Measurements from ENCODE around the gene GALNT5. TPM values are rescaled to one million over a fixed set of nuclear protein-coding genes. Genes with fewer than 3 reads are reported as not detected.

The GALNT5 gene
- total and polyA plus RNA-seq, 2 experiments from 2014 or later, result 1.8 to 2.0 TPM

- no peaks in the 10 kb centered on the region for H3K27me3 ChIP-seq
- H3K9me3 ChIP-seq (ENCODE audit: low read depth), result no peaks in the 10 kb centered on the region
- H3K36me3 ChIP-seq, result no peaks in the 10 kb centered on the region
- no peak for DNase-seq (ENCODE audit: low read depth in 1 of 2, low spot score in 1 of 2)
- H3K27ac ChIP-seq, result no peak overlapping the region
- no peak for TF ChIP-seq CTCF (IDR thresholded peaks at IDR 0.05; ENCODE audit: low read depth, low read length)
- H3K4me3 ChIP-seq, result no peak overlapping the region
- peaks cover 3% of the 10 kb centered on the region for H3K4me1 ChIP-seq (ENCODE audit: low read depth)
Measured at GRCh38 chr2:157309878-157310277, 52.4 kb downstream of the GALNT5 start.

GRCh38 chr2:157311706-157312105, 54.2 kb downstream of the GALNT5 start:
- Histone ChIP-seq H3K9me3 (ENCODE audit: low read depth) (no peaks in the 10 kb centered on the region), H3K27ac (no peak overlapping the region), H3K36me3 (no peaks in the 10 kb centered on the region), H3K4me1 (ENCODE audit: low read depth) (peaks cover under 1% of the 10 kb centered on the region), H3K4me3 (no peak overlapping the region), H3K27me3 (no peaks in the 10 kb centered on the region)
- no peak for TF ChIP-seq CTCF (IDR thresholded peaks at IDR 0.05; ENCODE audit: low read depth, low read length)
- DNase-seq (ENCODE audit: low read depth in 1 of 2, low spot score in 1 of 2), result no peak

- no peaks in the 10 kb centered on the region for H3K27me3 ChIP-seq
- no peaks in the 10 kb centered on the region for H3K36me3 ChIP-seq
- H3K4me1 ChIP-seq (ENCODE audit: low read depth), result no peaks in the 10 kb centered on the region
- H3K9me3 ChIP-seq (ENCODE audit: low read depth), result no peaks in the 10 kb centered on the region
- no peak for DNase-seq (ENCODE audit: low read depth in 1 of 2, low spot score in 1 of 2)
- no peak overlapping the region for H3K4me3 ChIP-seq
- no peak for TF ChIP-seq CTCF (IDR thresholded peaks at IDR 0.05; ENCODE audit: low read depth, low read length)
- no peak overlapping the region for H3K27ac ChIP-seq
Measured at GRCh38 chr2:157312866-157313486, 55.5 kb downstream of the GALNT5 start.

GRCh38 chr2:157315901-157316300, 58.4 kb downstream of the GALNT5 start:
- Histone ChIP-seq H3K27me3 (no peaks in the 10 kb centered on the region), H3K9me3 (ENCODE audit: low read depth) (no peaks in the 10 kb centered on the region), H3K4me3 (no peak overlapping the region), H3K27ac (no peak overlapping the region), H3K36me3 (no peaks in the 10 kb centered on the region), H3K4me1 (ENCODE audit: low read depth) (no peaks in the 10 kb centered on the region)
- DNase-seq (ENCODE audit: low read depth in 1 of 2, low spot score in 1 of 2), result no peak
- no peak for TF ChIP-seq CTCF (IDR thresholded peaks at IDR 0.05; ENCODE audit: low read depth, low read length)

GRCh38 chr2:157318884-157319283, 61.4 kb downstream of the GALNT5 start:
- no peak overlapping the region for H3K27ac ChIP-seq
- DNase-seq (ENCODE audit: low read depth in 1 of 2, low spot score in 1 of 2), result no peak
- no peaks in the 10 kb centered on the region for H3K4me1 ChIP-seq (ENCODE audit: low read depth)
- H3K4me3 ChIP-seq, result no peak overlapping the region
- no peaks in the 10 kb centered on the region for H3K9me3 ChIP-seq (ENCODE audit: low read depth)
- no peak for TF ChIP-seq CTCF (IDR thresholded peaks at IDR 0.05; ENCODE audit: low read depth, low read length)
- H3K27me3 ChIP-seq, result no peaks in the 10 kb centered on the region
- no peaks in the 10 kb centered on the region for H3K36me3 ChIP-seq
